Peyer's patch (tissue), 4 donors: ENCODE data around the gene ZBTB7C. TPM values are rescaled to one million over a fixed set of nuclear protein-coding genes. Genes with fewer than 3 reads are reported as not detected.

Experiments used
- DNase-seq, 3 donors: peaks; one replicate each; pipeline ENCODE4 v3.0.0-alpha.2; 2017 to 2019
- H3K27ac ChIP-seq, 4 donors: fragments of 200-600 bp; sonication (generic); one replicate each; pipeline ENCODE4 v1.5.1; 2016 to 2019
- H3K27me3 ChIP-seq, 2 donors: fragments of 200-600 bp; sonication (generic); one replicate each; pipeline ENCODE4 v1.5.1; 2019
- H3K36me3 ChIP-seq, 3 donors: fragments of 200-600 bp; sonication (generic); one replicate each; pipeline ENCODE4 v1.5.1; 2016 to 2019
- H3K4me1 ChIP-seq, 4 donors: fragments of 200-600 bp; sonication (generic); one replicate each; pipeline ENCODE4 v1.5.1; 2016 to 2019
- H3K4me3 ChIP-seq, 4 donors: fragments of 200-600 bp; sonication (generic); 1 replicate in 3 of 4; 2 replicates in 1 of 4; pipeline ENCODE4 v1.5.1; 2016 to 2019; ENCODE audit warnings: mild to moderate bottlenecking in 1 of 4
- H3K9me3 ChIP-seq, 4 donors: fragments of 200-600 bp; sonication (generic); one replicate each; pipeline ENCODE4 v1.5.1; 2016 to 2019; ENCODE audit warnings: mild to moderate bottlenecking in 1 of 4
- CTCF ChIP-seq, 6 experiments: fragments of 450-650 bp in 4 of 6; fragments of 200-600 bp in 2 of 6; sonication (generic) in 1 of 6; IDR thresholded peaks; one replicate each; pipeline ENCODE4 v1.5.1; 2017 to 2019; ENCODE audit warnings: antibody characterized with exemption in 6 of 6, mild to moderate bottlenecking in 3 of 6, moderate library complexity in 1 of 6
- POLR2A ChIP-seq, 2 donors: fragments of 450-650 bp; IDR thresholded peaks; one replicate each; pipeline ENCODE4 v1.5.1; 2017; ENCODE audit warnings: antibody characterized with exemption in 2 of 2, mild to moderate bottlenecking in 2 of 2, moderate library complexity in 2 of 2
- total RNA-seq, 4 donors: library from RNA; depleted of rRNA; stranded (reverse); fragments of >200 nt; gene quantifications; one replicate each; pipeline ENCODE4 v1.1.0, GENCODE V29; 2016

Gene ZBTB7C
- total RNA-seq, 4 donors from 2014 or later = 10.5 to 15.7 (median 14.2) TPM

GRCh38 chr18:48308027-48308635 lies 101.1 kb downstream of the ZBTB7C start:
- no peak for DNase-seq
- H3K4me1 ChIP-seq = no peaks in the 10 kb centered on the region
- H3K27ac ChIP-seq = no peak overlapping the region
- H3K4me3 ChIP-seq = no peak overlapping the region
- H3K27me3 ChIP-seq = no peaks in the 10 kb centered on the region
- TF ChIP-seq POLR2A (IDR thresholded peaks at IDR 0.05) = no peak
- no peak for TF ChIP-seq CTCF (IDR thresholded peaks at IDR 0.05)
- H3K9me3 ChIP-seq = no peaks in the 10 kb centered on the region
- H3K36me3 ChIP-seq = no peaks in the 10 kb centered on the region

GRCh38 chr18:48306838-48307237 lies 102.3 kb downstream of the ZBTB7C start:
- no peak overlapping the region for H3K4me3 ChIP-seq
- H3K4me1 ChIP-seq = no peaks in the 10 kb centered on the region
- no peaks in the 10 kb centered on the region for H3K36me3 ChIP-seq
- H3K27me3 ChIP-seq = no peaks in the 10 kb centered on the region
- DNase-seq = no peak
- TF ChIP-seq POLR2A (IDR thresholded peaks at IDR 0.05) (no peak), CTCF (IDR thresholded peaks at IDR 0.05) (no peak)
- no peaks in the 10 kb centered on the region for H3K9me3 ChIP-seq
- no peak overlapping the region for H3K27ac ChIP-seq

GRCh38 chr18:48304906-48305693 lies 104.1 kb downstream of the ZBTB7C start:
- Histone ChIP-seq H3K4me3 (no peak overlapping the region), H3K36me3 (no peaks in the 10 kb centered on the region), H3K9me3 (no peaks in the 10 kb centered on the region), H3K27ac (no peak overlapping the region), H3K4me1 (peaks cover 0 to 7% (median 0%) of the 10 kb centered on the region in 4 donors), H3K27me3 (no peaks in the 10 kb centered on the region)
- no peak for TF ChIP-seq CTCF (IDR thresholded peaks at IDR 0.05)
- no peak for TF ChIP-seq POLR2A (IDR thresholded peaks at IDR 0.05)
- DNase-seq = no peak

- Histone ChIP-seq H3K27me3 (no peaks in the 10 kb centered on the region), H3K4me3 (no peak overlapping the region), H3K27ac (no peak overlapping the region), H3K36me3 (no peaks in the 10 kb centered on the region), H3K9me3 (no peaks in the 10 kb centered on the region), H3K4me1 (peaks cover 0 to 7% (median 0%) of the 10 kb centered on the region in 4 donors)
- no peak for TF ChIP-seq POLR2A (IDR thresholded peaks at IDR 0.05)
- TF ChIP-seq CTCF (IDR thresholded peaks at IDR 0.05) = no peak
- no peak for DNase-seq
Observed at GRCh38 chr18:48303883-48304282, 105.3 kb downstream of the ZBTB7C start.

GRCh38 chr18:48302736-48303135 lies 106.4 kb downstream of the ZBTB7C start:
- TF ChIP-seq CTCF (IDR thresholded peaks at IDR 0.05) = no peak
- TF ChIP-seq POLR2A (IDR thresholded peaks at IDR 0.05) = no peak
- Histone ChIP-seq H3K36me3 (no peaks in the 10 kb centered on the region), H3K9me3 (no peaks in the 10 kb centered on the region), H3K4me1 (peaks cover 0 to 7% (median 0%) of the 10 kb centered on the region in 4 donors), H3K27me3 (no peaks in the 10 kb centered on the region), H3K27ac (no peak overlapping the region), H3K4me3 (no peak overlapping the region)
- no peak for DNase-seq
